HG02884 (cell line): ENCODE data around the gene CTF1.

ENCODE experiments used
- ATAC-seq: cut with Tn5 transposase; IDR thresholded peaks from one replicate; pipeline ENCODE4 v1.9.1; 2021; ENCODE audit warnings: mild to moderate bottlenecking, moderate library complexity; ENCODE audit not compliant: unreplicated experiment

Gene CTF1

GRCh38 chr16:30951193-30951592 lies 54.8 kb downstream of the CTF1 start:
- no peak for ATAC-seq

DNA sequence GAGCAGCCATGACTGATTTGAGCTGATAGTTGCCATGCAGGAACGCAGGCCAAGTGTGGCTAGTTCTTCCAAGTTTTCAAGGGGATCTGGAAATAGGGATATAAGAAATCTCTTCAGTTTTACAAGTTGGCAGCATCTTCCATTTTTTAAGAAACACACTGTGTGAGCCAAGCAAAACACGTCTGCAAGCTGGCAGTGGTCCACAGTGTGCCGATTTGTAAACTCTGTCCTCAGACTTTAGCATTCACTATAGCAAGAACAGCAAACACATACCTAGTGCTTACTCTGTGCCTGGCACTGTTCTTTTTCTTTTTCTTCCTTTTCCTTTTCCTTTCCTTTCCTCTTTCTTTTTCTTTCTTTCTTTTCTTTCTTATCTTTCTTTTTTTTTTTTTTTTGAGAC lies 55.3 kb downstream of the CTF1 start:
- no peak for ATAC-seq

GRCh38 chr16:30953111-30953510 lies 56.7 kb downstream of the CTF1 start:
- ATAC-seq: no peak
